ENCODE results near the gene SLC17A1.
A peak's percentile ranks its signal among the peaks of the same experiment; 100 is the strongest.

SLC17A1 gene

GRCh38 chr6:25832670-25833069, 818 bp upstream of the SLC17A1 start:
- no peak for DNase-seq (ENCODE audit: low spot score)

- no peak for DNase-seq (ENCODE audit: low spot score)
These were observed 433 bp upstream of the SLC17A1 start for GRCh38 chr6:25832307-25832662.

GRCh38 chr6:25830458-25830857, 1.4 kb downstream of the SLC17A1 start:
- no peak for DNase-seq (ENCODE audit: low spot score)

- DNase-seq (ENCODE audit: low spot score): no peak
These were observed 2.5 kb downstream of the SLC17A1 start for GRCh38 chr6:25829375-25829774.

- DNase-seq (ENCODE audit: low spot score): no peak
These were observed 10.5 kb downstream of the SLC17A1 start for GRCh38 chr6:25821341-25821740.

GRCh38 chr6:25816252-25816651, 15.6 kb downstream of the SLC17A1 start:
- DNase-seq (ENCODE audit: low spot score): no peak

GRCh38 chr6:25815194-25815593, 16.7 kb downstream of the SLC17A1 start:
- no peak for DNase-seq (ENCODE audit: low spot score)

GRCh38 chr6:25804804-25805203, 27.0 kb downstream of the SLC17A1 start:
- no peak for DNase-seq (ENCODE audit: low spot score)

GRCh38 chr6:25801436-25801835, 30.4 kb downstream of the SLC17A1 start:
- no peak for DNase-seq (ENCODE audit: low spot score)

GRCh38 chr6:25794784-25795183, 37.1 kb downstream of the SLC17A1 start:
- no peak for DNase-seq (ENCODE audit: low spot score)

- DNase-seq (ENCODE audit: low spot score): no peak
These were observed 37.9 kb downstream of the SLC17A1 start for GRCh38 chr6:25793970-25794369.

GRCh38 chr6:25792016-25792415, 39.8 kb downstream of the SLC17A1 start:
- DNase-seq (ENCODE audit: low spot score): no peak

- no peak for DNase-seq (ENCODE audit: low spot score)
These were observed 42.4 kb downstream of the SLC17A1 start for GRCh38 chr6:25789475-25789874.

- peak; percentile 65 for DNase-seq (ENCODE audit: low spot score)
These were observed 43.4 kb downstream of the SLC17A1 start for GRCh38 chr6:25788305-25788922.

- no peak for DNase-seq (ENCODE audit: low spot score)
These were observed 44.4 kb downstream of the SLC17A1 start for GRCh38 chr6:25787428-25787827.

- DNase-seq (ENCODE audit: low spot score): no peak
These were observed 50.7 kb downstream of the SLC17A1 start for GRCh38 chr6:25781134-25781533.

GRCh38 chr6:25777856-25778649, 53.8 kb downstream of the SLC17A1 start:
- no peak for DNase-seq (ENCODE audit: low spot score)

- no peak for DNase-seq (ENCODE audit: low spot score)
These were observed 54.8 kb downstream of the SLC17A1 start for GRCh38 chr6:25777031-25777430.

GRCh38 chr6:25774120-25774715, 57.6 kb downstream of the SLC17A1 start:
- no peak for DNase-seq (ENCODE audit: low spot score)

- no peak for DNase-seq (ENCODE audit: low spot score)
These were observed 61.9 kb downstream of the SLC17A1 start for GRCh38 chr6:25769983-25770382.

- DNase-seq (ENCODE audit: low spot score): no peak
These were observed 63.3 kb downstream of the SLC17A1 start for GRCh38 chr6:25768566-25768965.

GRCh38 chr6:25764611-25765010, 67.2 kb downstream of the SLC17A1 start:
- DNase-seq (ENCODE audit: low spot score): no peak

- DNase-seq (ENCODE audit: low spot score): no peak
These were observed 73.8 kb downstream of the SLC17A1 start for GRCh38 chr6:25757936-25758642.

Measured in D341Med (cell line).